Activated CD8-positive, alpha-beta T cell treated with anti-CD3 and anti-CD28 coated beads for 36 hours (primary cell): ENCODE measurements around the gene RUNX1. TPM values are rescaled to one million over a fixed set of nuclear protein-coding genes. Genes with fewer than 3 reads are reported as not detected.
A peak's percentile ranks its signal among the peaks of the same experiment; 100 is the strongest.

Experiments used
- ATAC-seq: fragments of 200-7000 bp; cut with Tn5 transposase; one replicate; pipeline ENCODE4 v1.10.0; 2021; ENCODE audit warnings: mild to moderate bottlenecking, moderate library complexity
- CTCF ChIA-PET: fragments of 350-600 bp; sonication (Branson Sonifier 250); formaldehyde crosslinking; loops from one replicate; lab custom pipeline; 2021; ENCODE audit warnings: antibody characterized with exemption; lab: Charles Lee
- POLR2A ChIA-PET: fragments of 350-600 bp; sonication (Branson Sonifier 250); formaldehyde crosslinking; loops from one replicate; lab custom pipeline; 2021; ENCODE audit warnings: antibody characterized with exemption; lab: Charles Lee
- DNase-seq: peaks from one replicate; pipeline ENCODE4 v3.0.0-alpha.2; 2020
- H3K27ac Mint-ChIP-seq: one replicate; pipeline ENCODE4 v1.8.0; 2021; ENCODE audit warnings: mild to moderate bottlenecking, mixed read lengths
- H3K27me3 Mint-ChIP-seq: one replicate; pipeline ENCODE4 v1.8.0; 2021; ENCODE audit warnings: mixed read lengths
- H3K36me3 Mint-ChIP-seq: one replicate; pipeline ENCODE4 v1.8.0; 2021; ENCODE audit warnings: low read depth, mixed read lengths
- H3K4me1 Mint-ChIP-seq: one replicate; pipeline ENCODE4 v1.8.0; 2021; ENCODE audit warnings: low read depth, mixed read lengths
- H3K4me3 Mint-ChIP-seq: one replicate; pipeline ENCODE4 v1.8.0; 2021; ENCODE audit warnings: mild to moderate bottlenecking, moderate library complexity, mixed read lengths
- H3K9me3 Mint-ChIP-seq: one replicate; pipeline ENCODE4 v1.8.0; 2021; ENCODE audit warnings: mixed read lengths
- intact Hi-C: fragments of 100-400 bp; cut with micrococcal nuclease; formaldehyde crosslinking; loops from one replicate; pipeline ENCODE4 v1.10.0; 2022
- total RNA-seq, 2 experiments: library from RNA; stranded (reverse); gene quantifications; one replicate each; pipeline ENCODE4 v1.2.3, GENCODE V29; 2021
- TF ChIP-seq, protein P1 (sequence below): fragments of 200-600 bp; IDR thresholded peaks from one replicate; pipeline ENCODE4 v1.8.0; 2022; ENCODE audit warnings: antibody characterized with exemption, mild to moderate bottlenecking

The RUNX1 gene
- total RNA-seq, 2 experiments from 2014 or later, result 18.7 to 19.0 TPM

GRCh38 chr21:34882719-34883131 is 166.4 kb downstream of the RUNX1 start:
- no peaks in the 10 kb centered on the region for H3K27me3 Mint-ChIP-seq
- POLR2A ChIA-PET, result interaction anchor here (0.6 kb wide), 1 partner anchor 699 kb away, joined by 3 read pairs; no protein-coding TSS in a partner anchor
- peaks cover 51% of the 10 kb centered on the region for H3K4me1 Mint-ChIP-seq
- DNase-seq, result no peak
- TF ChIP-seq, protein P1, sequence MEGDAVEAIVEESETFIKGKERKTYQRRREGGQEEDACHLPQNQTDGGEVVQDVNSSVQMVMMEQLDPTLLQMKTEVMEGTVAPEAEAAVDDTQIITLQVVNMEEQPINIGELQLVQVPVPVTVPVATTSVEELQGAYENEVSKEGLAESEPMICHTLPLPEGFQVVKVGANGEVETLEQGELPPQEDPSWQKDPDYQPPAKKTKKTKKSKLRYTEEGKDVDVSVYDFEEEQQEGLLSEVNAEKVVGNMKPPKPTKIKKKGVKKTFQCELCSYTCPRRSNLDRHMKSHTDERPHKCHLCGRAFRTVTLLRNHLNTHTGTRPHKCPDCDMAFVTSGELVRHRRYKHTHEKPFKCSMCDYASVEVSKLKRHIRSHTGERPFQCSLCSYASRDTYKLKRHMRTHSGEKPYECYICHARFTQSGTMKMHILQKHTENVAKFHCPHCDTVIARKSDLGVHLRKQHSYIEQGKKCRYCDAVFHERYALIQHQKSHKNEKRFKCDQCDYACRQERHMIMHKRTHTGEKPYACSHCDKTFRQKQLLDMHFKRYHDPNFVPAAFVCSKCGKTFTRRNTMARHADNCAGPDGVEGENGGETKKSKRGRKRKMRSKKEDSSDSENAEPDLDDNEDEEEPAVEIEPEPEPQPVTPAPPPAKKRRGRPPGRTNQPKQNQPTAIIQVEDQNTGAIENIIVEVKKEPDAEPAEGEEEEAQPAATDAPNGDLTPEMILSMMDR, result no peak
- no peak for ATAC-seq
- peak overlapping the region; percentile 5 for H3K27ac Mint-ChIP-seq
- no peaks in the 10 kb centered on the region for H3K9me3 Mint-ChIP-seq
- H3K4me3 Mint-ChIP-seq, result peak overlapping the region; percentile 1
- peaks cover 20% of the 10 kb centered on the region for H3K36me3 Mint-ChIP-seq
- intact Hi-C loops, result loop anchor here (10.0 kb wide), 1 partner anchor 138 kb away; no protein-coding TSS in a partner anchor
- CTCF ChIA-PET, result interaction anchor here (0.7 kb wide), 1 partner anchor 122 kb away, joined by 3 read pairs; no protein-coding TSS in a partner anchor

GRCh38 chr21:34881839-34882371 is 167.2 kb downstream of the RUNX1 start:
- no peak overlapping the region for H3K4me3 Mint-ChIP-seq

GRCh38 chr21:34881421-34881820 is 167.7 kb downstream of the RUNX1 start:
- Mint-ChIP-seq H3K36me3 (peaks cover 27% of the 10 kb centered on the region), H3K27me3 (no peaks in the 10 kb centered on the region), H3K4me3 (no peak overlapping the region), H3K27ac (no peak overlapping the region), H3K4me1 (peaks cover 50% of the 10 kb centered on the region), H3K9me3 (no peaks in the 10 kb centered on the region)
- ATAC-seq (no peak), DNase-seq (no peak)
- ChIA-PET POLR2A (no interaction called here), CTCF (no interaction called here)
- TF ChIP-seq, protein P1, result no peak
- intact Hi-C loops, result loop anchor here (10.0 kb wide), 1 partner anchor 137 kb away; no protein-coding TSS in a partner anchor

More at GRCh38 chr21:34881839-34882371, 167.2 kb downstream of the RUNX1 start:
- peaks cover 27% of the 10 kb centered on the region for H3K36me3 Mint-ChIP-seq
- TF ChIP-seq, protein P1, result no peak
- no peak for DNase-seq
- intact Hi-C loops, result loop anchor here (10.0 kb wide), 1 partner anchor 137 kb away; no protein-coding TSS in a partner anchor
- no peaks in the 10 kb centered on the region for H3K27me3 Mint-ChIP-seq
- ChIA-PET CTCF (no interaction called here), POLR2A (no interaction called here)
- H3K27ac Mint-ChIP-seq, result peak overlapping the region; percentile 66
- peak; percentile 21 for ATAC-seq
- H3K4me1 Mint-ChIP-seq, result peaks cover 50% of the 10 kb centered on the region
- H3K9me3 Mint-ChIP-seq, result no peaks in the 10 kb centered on the region

- intact Hi-C loops, result loop anchor here (10.0 kb wide), 1 partner anchor 136 kb away; no protein-coding TSS in a partner anchor
Measured at GRCh38 chr21:34880401-34880800, 168.7 kb downstream of the RUNX1 start.

More at GRCh38 chr21:34880401-34880800, 168.7 kb downstream of the RUNX1 start:
- no peak for DNase-seq
- TF ChIP-seq, protein P1, result no peak
- ATAC-seq, result no peak
- ChIA-PET CTCF (interaction anchor here (1.5 kb wide), 1 partner anchor 135 kb away, joined by 9 read pairs; no protein-coding TSS in a partner anchor), POLR2A (interaction anchor here (2.3 kb wide), 1 partner anchor 8 kb away, joined by 6 read pairs; no protein-coding TSS in a partner anchor)
- no peak overlapping the region for H3K4me3 Mint-ChIP-seq
- H3K9me3 Mint-ChIP-seq, result no peaks in the 10 kb centered on the region
- H3K36me3 Mint-ChIP-seq, result peaks cover 35% of the 10 kb centered on the region
- no peaks in the 10 kb centered on the region for H3K27me3 Mint-ChIP-seq
- peaks cover 53% of the 10 kb centered on the region for H3K4me1 Mint-ChIP-seq
- no peak overlapping the region for H3K27ac Mint-ChIP-seq
